ENCODE results near the gene CDK13.
"Not testable (repeated sequence)": the region's sequence is repeated elsewhere in the genome, so short reads cannot be mapped to it uniquely, and the experiment has no call there.

The CDK13 gene

GRCh38 chr7:39949971-39950472, at the start of gene CDK13:
TSS of gene CDK13 (plus strand) at chr7:39950256. CDS start at chr7:39950642, 386 bp downstream.
- FAIRE-seq, result no peak

- no peak for FAIRE-seq
These were observed 46.0 kb upstream of the CDK13 start for GRCh38 chr7:39904077-39904486.

GRCh38 chr7:39908141-39908540, 41.9 kb upstream of the CDK13 start:
- no peak for FAIRE-seq

DNA sequence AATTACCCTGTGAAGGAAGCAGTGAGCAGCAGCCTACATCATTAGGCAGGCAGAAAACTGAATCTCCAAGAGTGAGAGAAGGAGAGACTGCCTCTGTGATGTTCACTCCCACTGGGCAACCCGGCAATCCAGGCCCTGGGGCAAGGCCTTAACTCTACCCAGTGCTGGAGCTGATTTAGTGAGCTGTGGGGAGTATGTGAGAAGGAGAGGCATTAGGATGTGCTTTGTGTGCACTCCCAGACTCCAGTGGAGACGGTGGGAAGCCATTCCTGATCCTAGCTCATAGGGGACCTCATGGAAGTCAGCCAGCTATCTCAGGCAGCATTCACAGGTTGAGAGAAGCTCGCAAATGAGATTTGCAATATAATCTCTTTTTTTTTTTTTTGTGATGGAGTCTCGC, 41.1 kb upstream of the CDK13 start:
- no peak for FAIRE-seq

DNA sequence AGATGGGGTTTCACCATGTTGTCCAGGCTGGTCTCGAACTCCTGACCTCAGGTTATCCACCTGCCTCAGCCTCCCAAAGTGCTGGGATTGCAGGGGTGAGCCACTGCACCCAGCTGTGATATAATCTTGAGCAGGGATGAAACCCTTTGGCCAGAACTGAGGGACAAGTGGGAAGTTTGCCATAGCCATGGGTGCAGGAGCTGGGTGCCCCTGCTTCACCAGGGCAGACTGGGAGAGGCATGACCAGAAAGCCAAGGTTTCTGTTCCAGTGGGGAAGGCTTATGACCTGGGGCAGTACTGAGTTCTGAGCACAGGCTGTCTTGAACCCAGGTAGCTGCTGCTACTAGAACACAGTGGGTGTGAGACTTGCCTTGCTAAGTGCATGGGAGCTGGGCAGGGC, 40.5 kb upstream of the CDK13 start:
- no peak for FAIRE-seq

GRCh38 chr7:39910108-39910869, 39.8 kb upstream of the CDK13 start:
- no peak for FAIRE-seq

DNA sequence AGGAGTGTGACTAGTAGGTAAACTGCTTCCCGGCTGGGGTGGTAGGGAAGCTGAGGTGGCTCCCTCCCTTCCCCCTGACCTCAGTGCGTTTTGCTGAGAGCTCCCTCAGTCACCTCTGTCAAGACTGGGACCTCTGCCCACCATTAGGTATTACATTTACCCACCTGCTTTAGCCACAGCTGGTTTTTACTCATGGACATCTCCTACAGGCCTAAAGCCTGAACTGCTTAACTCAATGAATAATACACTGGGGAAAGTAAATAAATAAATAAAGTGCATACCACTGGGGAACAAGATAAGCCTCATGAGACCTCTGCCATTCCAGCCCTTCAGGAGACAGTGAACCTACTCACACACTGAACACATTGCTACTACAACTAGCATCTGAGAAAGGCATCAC, 38.9 kb upstream of the CDK13 start:
- FAIRE-seq, result no peak

- not testable (repeated sequence) for FAIRE-seq
These were observed 34.2 kb upstream of the CDK13 start for GRCh38 chr7:39915847-39916246.

DNA sequence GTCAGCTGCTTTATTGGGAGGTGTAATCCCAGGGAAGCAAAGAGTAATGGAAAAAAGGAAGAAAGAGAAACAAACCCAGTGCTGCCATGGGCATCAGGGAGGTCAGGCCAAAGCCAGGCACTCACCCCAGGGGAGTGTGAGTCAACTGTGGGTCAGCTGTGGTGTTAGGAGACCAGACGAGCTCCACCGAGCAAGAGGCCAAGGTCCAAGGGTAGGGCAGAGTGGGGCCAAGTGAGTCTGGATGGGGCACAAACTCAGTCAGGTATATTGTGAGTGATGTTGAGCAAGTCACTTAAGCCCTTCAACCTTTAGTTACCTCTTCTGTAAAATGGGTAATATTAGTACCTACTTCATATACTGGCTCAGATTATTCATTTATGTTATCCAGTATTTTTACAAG, 30.4 kb upstream of the CDK13 start:
- no peak for FAIRE-seq

GRCh38 chr7:39921506-39922175, 28.4 kb upstream of the CDK13 start:
- no peak for FAIRE-seq

DNA sequence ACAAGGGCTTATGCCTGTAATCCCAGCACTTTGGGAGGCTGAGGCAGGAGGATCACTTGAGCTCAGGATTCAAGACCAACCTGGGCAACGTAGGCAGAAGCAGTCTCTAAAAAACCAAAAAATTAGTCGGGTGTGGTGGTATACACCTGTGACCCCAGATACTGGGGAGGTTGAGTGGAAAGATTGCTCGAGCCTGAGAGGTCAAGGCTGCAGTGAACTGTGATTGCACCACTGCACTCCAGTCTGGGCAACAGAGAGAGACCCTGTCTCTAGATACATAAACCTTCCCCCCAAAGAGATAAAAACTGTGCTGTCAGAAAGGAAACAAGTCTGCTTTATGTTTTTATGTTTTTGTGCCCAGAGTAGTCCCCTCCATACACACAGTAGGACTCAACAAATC, 27.5 kb upstream of the CDK13 start:
- FAIRE-seq, result no peak

- FAIRE-seq, result no peak
These were observed 27.0 kb upstream of the CDK13 start for GRCh38 chr7:39923091-39923490.

- FAIRE-seq, result peak; percentile 31
These were observed 25.9 kb upstream of the CDK13 start for GRCh38 chr7:39924122-39924521.

DNA sequence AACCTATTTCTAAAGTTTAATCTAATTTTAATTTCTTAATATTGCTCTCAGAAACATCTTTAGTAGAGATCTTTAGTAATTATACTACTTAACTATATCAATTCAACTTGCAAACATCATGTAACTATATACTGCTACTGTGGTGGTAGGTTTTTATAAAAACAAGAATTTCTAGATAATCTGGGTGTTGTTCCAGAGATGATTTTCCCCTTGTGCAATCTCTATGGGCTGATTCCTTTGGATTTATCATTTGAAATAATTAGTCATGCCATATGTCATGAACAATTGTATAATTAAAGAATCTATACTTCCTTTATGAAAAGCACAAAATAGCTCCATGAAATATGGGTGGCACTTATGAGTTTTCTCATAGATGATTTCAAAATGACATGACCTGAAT, 23.9 kb upstream of the CDK13 start:
- FAIRE-seq, result no peak

- no peak for FAIRE-seq
These were observed 23.0 kb upstream of the CDK13 start for GRCh38 chr7:39927018-39927417.

DNA sequence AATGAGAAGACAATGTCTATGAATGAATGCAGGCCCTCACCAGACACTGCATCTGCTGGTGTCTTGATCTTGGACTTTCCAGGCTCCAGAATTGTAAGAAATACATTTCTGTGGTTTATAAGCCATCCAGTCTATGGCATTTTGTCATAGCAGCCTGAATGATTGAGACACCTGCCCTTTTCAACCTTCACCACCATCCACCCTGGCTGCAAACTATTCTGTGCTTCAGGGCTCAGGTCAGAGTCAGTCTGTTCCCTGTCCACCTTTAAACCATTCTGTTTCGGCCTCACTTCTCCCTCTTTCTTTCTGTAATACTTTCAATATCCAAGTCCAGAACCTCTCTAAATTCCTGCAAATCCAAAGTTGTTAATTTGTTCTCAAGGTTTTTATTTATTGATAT, 15.9 kb upstream of the CDK13 start:
- no peak for FAIRE-seq

- FAIRE-seq, result no peak
These were observed 13.3 kb upstream of the CDK13 start for GRCh38 chr7:39936761-39937160.

DNA sequence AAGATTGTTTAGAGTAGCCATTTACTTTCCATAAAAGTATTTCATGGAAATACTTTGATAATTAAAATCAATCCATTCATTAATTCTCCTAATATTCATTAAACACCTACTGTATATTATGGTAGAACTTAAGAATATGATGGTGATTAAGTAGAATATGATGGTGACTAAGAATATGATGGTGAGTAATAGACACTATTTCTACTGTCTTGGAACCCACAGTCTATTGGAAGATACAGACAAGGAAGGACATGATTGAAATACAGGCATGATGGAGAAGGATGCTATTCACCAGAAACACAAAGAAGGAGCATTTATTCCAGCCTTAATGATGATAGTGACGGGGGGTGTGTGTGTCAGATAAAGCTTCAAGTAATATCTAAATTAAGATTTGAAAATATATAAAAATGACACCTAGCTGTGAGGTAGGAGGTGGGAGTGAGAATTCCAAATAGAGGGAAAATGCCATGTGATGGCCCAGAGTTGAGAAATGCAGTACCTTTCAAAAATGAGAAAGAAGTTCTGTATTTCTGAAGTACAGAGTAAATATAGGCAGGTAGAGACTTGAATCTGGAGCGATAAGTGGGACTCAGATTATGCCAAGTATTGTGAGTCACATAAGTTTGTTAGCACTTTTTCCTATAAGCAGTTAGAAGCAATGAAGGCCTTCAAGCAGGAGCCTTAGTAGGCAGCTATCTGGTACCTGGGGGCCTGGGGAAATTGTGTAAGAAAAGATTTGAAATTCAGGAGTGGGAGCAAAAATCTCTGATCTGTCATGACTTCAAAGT, 12.5 kb upstream of the CDK13 start:
- no peak for FAIRE-seq

- no peak for FAIRE-seq
These were observed 7.2 kb upstream of the CDK13 start for GRCh38 chr7:39942883-39943282.

DNA sequence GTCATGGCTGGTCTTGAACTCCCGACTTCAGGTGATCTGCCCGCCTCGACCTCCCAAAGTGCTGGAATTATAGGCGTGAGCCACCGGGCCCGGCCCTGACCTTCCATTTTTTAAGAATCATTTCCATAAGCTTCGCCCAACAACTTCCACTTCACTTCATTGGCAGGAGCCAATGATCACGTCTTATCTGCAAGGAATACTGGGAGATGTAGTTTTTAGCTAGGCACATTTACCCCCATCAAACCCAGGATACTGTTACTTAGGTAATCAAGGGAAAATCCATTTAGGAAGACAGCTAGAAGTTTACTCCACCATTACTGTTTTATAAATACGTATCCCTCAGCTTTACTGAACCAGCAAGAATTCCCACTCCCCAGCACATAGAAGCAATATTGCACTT, 3.4 kb upstream of the CDK13 start:
- FAIRE-seq, result no peak

GRCh38 chr7:39948375-39948955, 1.6 kb upstream of the CDK13 start:
- FAIRE-seq, result no peak

- FAIRE-seq, result peak; percentile 99
These were observed 814 bp upstream of the CDK13 start for GRCh38 chr7:39948956-39949928.
